IPS DF 4.7 (cell line): ENCODE results near the gene BDH2.

Experiments
- DNase-seq: peaks from one replicate; pipeline ENCODE4 v3.0.0-alpha.2; 2013; ENCODE audit warnings: low spot score; ENCODE audit errors: extremely low read depth

Gene BDH2

DNA sequence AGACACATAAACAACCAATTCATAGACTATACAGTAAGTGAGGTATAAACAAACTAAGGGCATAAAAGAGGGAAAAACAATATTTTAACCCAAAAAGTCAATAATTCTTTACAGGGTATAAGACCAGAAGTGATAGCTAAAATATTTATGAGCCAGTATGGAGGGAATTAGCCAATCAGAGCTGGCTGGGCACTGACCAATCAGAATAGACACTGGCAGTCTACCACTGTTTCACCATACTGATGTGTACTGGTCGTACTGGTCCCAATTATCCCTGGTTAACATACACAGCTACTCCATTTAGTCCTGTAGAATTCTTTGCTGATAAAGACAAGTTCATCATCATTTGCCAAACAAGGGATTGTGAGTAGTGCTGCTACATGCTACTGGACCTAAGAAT is 70.3 kb downstream of the BDH2 start:
- DNase-seq = no peak
